ENCODE results near the gene MMUT.
A peak's percentile ranks its signal among the peaks of the same experiment; 100 is the strongest.
"Not testable (repeated sequence)": the region's sequence is repeated elsewhere in the genome, so short reads cannot be mapped to it uniquely, and the experiment has no call there.

The MMUT gene

DNA sequence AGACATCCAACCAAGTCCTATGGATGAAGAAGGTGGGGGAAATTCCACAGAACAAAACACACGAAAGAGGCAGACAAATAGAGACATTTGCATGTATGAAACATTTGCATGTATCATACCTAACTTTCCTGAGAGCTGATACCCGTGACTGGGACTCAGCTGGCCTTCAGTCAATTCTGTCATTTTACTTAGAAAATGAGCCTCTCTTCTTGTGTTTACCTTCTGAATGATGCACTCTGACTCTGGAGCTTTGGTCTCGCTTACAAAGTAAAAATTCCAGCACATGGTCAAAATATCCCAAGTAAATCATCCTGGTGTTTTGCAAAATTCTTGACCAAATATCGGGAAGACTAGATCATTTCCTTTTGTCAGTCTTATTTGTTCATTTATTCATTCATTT is 46.9 kb downstream of the MMUT start:
- no peak for DNase-seq

DNA sequence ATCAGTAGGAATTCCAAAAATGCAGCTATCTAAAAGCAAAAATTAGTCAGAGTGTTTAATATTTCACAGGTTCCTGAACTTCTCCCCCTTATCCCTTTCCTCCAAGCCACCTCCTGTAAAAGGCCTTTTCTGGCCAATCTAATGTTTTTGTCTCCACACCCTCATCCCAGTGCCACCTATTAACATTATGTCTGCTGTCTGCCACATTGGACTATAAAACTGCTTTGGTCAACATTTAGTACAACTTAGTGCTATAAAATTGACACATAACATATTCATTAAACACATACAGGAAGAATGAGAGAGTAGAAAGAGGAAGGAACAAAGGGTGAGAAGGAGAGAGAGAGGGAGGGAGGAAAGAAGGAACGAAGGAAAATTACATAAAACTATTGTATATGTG is 47.7 kb downstream of the MMUT start:
- DNase-seq: no peak

DNA sequence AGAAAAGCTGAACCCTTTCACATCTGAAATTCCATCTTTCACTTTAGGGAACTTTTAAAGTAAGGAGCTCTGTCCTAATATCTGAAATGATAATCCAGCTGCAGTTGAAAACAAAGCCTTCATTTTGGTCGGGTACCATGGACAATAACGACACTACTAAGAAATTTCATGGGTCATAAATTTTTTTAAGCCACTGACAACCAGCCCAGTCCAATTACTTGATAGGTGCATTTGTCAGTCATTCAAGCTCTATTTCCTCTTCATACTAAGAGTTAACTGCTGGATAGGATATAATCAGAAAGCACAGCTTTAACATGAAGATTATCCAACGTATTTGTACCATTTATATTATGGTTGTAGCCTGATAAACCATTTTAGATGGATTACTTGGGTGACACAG is 52.5 kb downstream of the MMUT start:
- DNase-seq: no peak

DNA sequence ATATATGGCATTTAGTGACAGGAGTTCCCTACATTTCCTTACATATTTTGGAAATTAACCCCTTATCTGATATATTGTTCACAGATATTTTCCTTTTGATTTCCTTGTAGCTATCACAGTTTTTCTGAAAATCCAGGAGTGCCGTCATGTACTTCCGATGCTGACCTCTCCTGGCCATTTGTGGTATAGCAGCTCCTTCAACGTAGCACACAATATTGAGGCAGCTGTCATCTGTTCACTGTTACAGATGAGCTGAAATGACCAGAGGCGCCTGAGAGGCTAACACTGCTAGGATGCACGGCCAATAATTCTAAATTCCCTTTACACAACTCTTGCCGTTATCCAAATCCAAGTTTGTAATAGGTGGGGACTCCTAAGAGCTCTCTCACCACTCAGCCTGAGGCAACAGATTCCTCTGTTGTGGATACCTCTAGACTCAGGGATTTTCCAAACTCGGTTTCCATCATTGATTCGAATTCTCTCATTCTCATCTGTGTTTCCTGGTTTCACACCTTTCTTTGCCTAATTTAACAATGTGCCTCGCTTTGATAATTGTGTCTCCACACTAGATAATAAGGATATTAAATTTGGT is 53.0 kb downstream of the MMUT start:
- peak; percentile 66 to 70 for DNase-seq

DNA sequence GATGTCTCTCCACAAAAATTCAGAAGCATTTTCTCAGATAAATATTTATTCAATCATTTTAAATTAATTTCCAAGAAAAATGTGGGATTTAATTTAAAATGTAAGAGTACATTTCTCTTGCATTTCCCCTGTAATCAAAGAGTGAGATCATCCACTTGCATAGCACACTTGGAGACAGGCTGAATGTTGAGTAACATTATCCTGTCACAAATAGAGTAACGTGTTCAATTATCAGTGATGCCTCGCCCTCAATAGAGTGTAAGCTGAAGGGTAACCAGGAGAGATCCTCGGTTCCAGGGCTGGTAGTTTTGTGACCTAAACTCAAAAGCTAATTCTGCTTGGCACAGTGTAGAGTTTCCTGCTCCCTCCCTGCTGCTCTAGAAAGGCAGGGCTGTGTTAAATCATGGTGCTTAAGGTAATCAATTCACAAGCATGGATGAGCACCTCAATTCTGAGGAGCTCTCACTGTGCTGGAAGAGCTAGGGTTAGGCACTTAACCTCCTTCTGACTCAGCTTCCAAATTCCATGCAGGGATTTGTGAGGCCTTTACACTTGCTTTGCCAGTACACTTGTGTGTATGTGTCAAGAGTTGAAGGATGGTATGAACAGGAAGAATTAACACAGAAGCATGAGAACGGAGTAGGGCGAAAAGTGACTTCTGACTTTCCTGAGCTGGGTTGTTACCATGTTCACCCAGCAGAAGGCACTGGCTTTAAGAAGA is 56.6 kb downstream of the MMUT start:
- DNase-seq: no peak

DNA sequence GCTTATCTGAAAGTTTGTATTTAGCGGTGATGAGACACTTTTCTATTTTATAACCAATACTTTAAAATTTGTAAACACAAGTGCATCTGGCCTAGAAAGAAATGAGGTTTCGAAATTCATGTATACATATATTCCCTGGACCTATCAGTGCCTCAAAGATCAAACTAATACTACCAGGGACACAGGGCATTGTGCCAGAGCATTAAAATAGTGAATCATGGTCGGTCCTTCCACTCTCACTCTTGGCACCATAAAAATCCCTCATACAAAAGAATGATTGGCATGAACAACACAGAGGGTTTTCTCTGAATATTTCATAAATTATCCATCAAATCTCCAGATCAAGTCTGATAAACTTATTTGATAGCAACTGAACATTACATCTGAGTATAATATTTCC is 62.0 kb downstream of the MMUT start:
- no peak for DNase-seq

DNA sequence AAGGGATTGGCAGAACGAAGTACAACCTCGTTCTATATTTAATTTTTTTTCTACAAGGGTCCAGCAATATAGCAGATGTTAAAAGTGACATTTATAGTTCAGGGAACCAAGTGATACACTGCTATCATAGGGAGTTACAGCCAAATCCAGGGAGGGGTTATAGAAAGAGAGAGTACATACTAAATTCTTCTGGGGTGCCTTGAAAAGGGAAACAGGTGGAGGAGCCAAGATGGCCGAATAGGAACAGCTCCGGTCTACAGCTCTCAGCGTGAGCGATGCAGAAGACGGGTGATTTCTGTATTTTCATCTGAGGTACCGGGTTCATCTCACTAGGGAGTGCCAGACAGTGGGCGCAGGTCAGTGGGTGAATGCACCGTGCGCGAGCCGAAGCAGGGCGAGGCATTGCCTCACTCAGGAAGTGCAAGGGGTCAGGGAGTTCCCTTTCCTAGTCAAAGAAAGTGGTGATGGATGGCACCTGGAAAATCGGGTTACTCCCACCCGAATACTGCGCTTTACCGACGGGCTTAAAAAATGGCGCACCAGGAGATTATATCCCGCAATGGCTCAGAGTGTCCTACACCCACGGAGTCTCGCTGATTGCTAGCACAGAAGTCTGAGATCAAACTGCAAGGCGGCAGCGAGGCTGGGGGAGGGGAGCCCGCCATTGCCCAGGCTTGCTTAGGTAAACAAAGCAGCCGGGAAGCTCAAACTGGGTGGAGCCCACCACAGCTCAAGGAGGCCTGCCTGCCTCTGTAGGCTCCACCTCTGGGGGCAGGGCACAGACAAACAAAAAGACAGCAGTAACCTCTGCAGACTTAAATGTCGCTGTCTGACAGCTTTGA is 76.2 kb downstream of the MMUT start:
- DNase-seq: not testable (repeated sequence)

DNA sequence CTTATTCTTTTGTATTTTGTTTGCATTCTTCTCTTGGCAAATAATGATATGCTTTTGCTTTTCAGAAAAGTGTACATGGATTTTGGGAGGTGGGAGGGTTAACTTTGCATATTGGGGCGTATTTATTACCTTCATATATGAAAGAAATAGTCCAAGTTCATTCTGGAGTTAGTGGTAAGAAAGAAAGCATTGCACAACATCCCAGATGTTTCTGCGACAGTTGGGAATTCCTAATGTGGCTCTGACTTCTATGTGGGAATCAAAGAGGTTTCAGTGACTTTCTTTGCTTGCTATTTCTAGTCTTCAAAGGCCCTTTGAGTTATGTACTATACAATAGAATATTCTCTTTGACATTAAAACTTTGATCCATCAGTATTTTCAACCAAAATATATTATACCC is 78.1 kb downstream of the MMUT start:
- DNase-seq: no peak

All from activated CD4-positive, alpha-beta T cell treated with anti-CD3 and anti-CD28 coated beads, Interleukin-2, amount 50 U/mL, for 48 hours (primary cell).